NOMO-1 treated with DMSO at 0.1 percent for 48 hours (cell line): ENCODE measurements around the gene CATSPERD.

ENCODE experiments used
- DNase-seq: peaks from one replicate; lab custom pipeline; 2025; ENCODE audit not compliant: unreplicated experiment; lab: John Stamatoyannopoulos, UW

CATSPERD gene

GRCh38 chr19:5782945-5783919 lies 62.8 kb downstream of the CATSPERD start:
- no peak for DNase-seq

GRCh38 chr19:5784581-5785147 lies 64.2 kb downstream of the CATSPERD start, which contains the start of gene PRR22:
Gene PRR22, minus strand, starts transcription at chr19:5784746. Its CDS starts 86 bp downstream, at chr19:5784660.
- DNase-seq: no peak

DNA sequence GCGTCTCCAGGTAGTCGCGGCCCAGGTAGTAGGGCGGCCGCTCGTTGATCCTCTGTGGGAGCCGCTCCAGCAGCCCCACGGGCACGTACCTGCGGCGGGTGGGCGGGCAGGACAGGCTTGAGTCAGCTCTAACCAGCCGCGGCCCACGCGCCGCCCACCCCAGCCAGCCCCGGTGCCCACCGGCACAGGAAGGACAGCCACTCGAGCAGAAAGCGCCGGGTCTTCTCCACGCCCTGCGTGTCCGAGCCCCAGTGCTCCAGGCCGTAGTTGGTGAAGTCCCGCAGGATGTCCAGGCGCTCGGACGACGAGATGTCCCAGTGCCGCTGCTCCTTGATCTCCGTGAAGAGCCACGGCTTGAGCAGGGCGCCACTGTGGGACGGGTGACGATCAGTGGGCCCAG lies 65.0 kb downstream of the CATSPERD start:
- no peak for DNase-seq

DNA sequence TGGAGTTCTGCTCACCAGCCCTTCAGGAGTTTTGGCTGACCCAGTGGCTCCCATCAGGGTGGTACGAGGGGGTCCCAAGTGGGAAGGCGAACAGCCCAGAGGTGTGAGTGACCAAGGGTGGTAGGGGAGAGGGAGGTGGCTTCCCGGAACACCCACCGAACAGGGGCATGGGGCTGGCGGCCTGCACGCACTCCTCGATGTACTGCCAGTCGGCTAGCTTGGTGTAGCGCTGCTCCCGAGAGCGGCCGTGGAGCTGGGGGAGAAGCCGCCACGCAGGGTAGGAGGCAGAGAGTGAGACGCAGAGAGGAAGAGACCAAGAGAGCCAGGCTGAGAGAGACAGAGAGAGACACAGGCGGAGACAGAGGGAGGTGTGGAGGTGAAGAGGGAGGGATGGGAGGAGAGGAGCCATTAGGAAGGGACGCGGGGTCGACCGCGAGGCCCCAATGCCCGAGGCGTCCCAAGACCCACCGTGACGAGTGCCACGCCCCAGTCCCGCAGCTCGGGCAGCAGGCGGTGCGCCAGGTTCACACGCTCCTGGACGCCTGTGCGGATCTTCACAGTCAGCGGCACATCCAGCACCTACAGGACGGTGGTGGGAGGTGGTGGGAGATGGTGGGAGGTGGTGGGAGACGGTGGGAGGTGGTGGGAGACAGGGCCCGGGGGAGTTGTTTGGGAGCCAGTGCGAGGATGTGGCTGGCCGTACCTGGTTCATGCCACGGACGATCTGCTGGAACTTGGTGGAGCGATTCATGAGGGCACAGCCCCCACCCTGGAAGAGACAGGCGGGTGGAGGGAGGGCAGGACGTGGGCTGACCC lies 66.4 kb downstream of the CATSPERD start:
- no peak for DNase-seq

DNA sequence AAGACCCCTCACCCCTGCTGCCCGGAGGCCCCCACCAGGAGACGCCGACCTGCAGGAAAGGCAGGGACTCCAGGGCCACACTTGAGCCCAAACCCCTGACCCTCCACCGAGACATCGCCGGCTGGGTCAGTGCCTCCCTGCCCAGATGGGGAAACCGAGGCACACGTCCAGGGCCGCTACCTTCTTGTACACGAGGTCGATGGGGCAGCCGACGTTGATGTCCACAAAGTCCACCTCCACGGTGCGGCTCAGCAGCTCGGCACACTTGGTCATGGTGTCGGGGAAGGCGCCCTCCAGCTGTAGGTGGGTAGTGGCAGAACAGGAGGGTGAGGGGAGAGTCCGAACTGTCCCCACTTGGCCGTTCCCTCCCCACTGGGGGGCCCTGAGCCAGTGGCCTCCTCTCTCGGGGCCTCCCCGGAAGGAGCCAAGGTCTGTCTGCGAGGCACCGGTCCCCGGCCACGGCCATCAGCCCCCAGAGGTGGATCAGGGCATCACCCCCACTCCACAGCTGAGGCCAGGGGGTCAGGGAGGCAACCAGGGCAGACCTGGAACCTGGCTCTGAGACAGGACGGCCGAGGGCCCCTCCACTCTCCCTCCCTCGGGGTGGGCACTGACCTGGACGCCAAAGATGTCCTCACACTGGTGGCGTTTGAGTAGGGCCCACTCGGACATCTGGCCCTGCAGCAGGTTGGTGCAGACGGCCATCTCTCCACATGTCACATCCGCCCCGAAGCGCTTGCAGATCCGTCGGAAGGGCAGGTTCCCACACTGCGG lies 67.2 kb downstream of the CATSPERD start:
- no peak for DNase-seq

DNA sequence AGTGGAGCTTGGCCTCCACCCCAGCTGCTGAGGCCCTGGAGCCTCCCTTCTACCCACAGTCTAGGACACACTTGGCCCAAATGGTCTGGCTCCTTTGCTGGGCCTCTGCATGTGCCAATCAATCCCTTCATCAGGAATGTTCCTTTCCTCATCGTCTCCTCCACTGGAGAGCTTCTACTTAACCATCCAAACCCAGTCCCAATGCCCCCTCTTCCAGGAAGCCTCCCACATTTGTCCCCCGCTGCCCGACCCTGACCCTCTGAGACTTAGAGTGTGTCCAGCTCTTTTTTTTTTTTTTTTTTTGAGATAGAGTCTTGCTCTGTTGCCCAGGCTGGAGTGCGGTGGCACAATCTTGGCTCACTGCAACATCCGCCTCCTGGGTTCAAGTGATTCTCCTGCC lies 68.0 kb downstream of the CATSPERD start:
- DNase-seq: no peak

- DNase-seq: no peak
Measured at GRCh38 chr19:5789351-5789761, 68.9 kb downstream of the CATSPERD start.

DNA sequence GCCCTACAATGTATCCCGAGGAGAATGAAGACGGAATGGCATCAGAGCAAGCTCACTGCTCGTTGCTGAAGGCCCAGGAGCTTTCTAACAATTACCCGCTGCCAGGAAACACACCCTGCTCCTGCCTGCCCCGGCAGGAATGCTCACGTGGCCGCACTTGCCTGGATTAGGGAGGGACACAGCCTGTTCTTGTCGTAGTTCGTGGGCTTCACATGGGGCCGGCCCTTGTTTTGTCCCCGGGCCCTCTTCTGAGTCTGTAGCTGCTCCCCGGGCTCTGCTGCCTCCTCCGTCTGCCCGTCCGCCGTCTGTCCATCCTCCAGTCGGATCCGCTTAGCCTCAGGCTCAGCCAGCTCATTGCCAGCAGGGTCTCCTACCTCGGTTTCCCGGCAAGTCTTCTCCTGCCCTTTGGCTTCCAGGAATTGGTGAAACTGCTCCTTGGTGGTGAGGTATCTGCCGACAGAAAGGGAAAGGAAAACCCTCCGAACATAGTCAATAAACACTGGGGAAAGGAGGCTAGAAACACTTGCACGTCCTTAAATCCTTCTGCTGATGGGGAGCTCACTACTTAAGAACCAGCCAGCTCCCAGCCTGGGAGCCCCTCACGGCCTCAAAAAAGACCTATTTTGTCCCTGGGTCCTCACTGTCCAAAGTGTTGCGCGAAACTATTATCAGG lies 69.6 kb downstream of the CATSPERD start:
- no peak for DNase-seq

DNA sequence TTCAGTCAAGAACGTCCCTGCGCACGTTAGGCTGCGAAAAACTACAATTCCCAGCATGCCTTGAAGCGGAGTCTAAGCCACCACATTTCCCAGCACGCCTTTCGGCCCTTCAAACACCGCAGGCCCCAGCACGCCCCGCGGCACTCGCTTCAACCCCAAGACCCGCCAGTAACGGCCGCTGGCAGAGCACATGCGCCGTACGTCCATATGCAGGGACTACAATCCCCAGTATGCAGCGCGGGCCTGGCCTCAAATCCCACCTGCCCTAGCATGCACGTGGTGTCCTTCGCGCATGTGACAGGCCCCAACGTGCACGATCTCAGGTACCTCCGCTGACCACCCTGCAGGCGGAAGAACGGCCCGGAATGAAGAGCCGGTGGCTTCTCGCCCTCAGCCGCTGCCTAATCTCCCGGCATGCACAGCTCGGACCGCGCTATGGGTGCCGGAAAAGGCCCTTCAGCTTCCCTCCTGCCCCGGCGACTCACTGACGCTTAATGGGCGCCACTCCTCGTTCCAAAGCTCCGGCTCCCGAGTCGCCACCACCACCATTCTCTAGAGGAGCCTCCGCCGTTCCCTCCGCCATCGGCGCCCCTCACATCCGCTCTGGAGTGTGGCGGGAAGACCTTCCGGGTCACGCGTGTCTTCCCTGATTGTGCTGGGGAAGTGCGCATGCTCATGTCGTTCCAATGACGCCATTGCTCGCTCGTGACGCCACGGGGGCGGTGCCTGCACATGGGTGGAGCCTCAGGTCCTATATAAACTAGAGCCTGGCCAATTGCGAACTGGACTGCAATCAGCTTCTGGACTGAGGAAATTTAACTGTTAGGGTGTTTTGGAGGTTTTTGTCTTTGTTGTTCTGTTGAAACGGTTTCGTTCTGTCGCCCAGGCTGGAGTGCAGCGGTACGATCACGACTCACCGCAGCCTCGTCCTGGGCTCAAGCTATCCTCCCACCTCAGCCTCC lies 70.4 kb downstream of the CATSPERD start, which contains the start of gene DUS3L:
DUS3L (minus strand) TSS at position 605 of the 962 bp plus-strand sequence; CDS start at position 583, 22 bp downstream.
- peak; percentile 96 for DNase-seq

DNA sequence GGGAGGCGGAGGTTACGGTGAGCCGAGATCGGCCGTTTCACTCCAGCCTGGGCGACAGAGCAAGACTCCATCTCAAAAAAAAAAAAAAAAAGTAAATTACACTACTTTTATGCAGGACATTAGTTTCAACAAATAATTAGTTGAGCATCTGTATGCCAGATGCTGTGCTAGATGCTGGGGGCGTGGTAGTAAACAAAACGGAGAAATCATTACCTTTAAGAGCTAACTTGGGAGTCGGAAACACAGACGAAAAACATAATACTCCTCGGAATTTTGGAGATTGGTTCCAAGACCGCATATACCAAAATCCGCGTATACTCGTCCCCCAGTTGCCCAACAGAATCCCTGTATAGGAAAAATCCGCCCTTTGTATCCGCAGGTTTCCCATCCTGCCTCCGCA lies 71.8 kb downstream of the CATSPERD start:
- no peak for DNase-seq

- DNase-seq: no peak
Measured at GRCh38 chr19:5793188-5793587, 72.8 kb downstream of the CATSPERD start.

DNA sequence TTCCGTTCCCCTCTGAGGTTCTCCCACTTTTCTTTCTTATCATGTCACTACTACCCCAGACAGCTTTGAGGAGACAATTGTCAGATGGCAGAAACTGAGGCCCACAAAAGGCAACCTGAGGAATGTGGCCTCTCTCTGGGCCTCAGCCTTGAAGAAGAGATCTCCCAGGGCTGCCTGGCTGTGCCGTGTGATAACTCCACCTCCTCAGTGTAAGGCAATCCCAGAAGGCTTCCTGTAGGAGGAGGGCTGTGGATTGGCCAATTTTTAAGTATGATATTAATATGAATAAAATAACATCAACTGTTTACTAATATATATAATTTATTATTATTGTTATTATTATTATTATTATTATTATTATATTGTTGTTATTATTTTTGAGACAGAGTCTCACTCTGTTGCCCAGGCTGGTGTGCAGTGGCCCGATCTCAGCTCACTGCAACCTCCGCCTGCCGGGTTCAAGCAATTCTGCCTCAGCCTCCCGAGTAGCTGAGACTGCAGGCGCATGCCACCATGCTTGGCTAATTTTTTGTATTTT lies 75.0 kb downstream of the CATSPERD start:
- no peak for DNase-seq

DNA sequence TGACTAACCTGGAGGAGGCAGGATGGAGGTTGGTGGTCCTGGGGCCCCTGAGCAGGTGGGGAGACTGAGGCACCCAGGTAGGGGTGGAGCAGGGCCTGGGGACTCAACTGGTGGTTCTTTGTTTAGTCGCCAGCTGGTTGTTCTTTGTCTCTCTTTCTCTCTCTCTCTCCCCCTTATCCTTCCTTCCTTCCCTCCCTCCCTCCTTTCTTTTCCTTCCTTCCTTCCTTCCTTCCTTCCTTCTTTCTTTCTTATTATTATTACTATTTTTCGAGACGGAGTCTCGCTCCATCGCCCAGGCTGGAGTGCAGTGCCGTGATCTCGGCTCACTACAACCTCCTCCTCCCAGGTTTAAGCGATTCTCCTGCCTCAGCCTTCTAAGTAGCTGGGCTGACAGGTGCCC lies 77.8 kb downstream of the CATSPERD start:
- DNase-seq: no peak

DNA sequence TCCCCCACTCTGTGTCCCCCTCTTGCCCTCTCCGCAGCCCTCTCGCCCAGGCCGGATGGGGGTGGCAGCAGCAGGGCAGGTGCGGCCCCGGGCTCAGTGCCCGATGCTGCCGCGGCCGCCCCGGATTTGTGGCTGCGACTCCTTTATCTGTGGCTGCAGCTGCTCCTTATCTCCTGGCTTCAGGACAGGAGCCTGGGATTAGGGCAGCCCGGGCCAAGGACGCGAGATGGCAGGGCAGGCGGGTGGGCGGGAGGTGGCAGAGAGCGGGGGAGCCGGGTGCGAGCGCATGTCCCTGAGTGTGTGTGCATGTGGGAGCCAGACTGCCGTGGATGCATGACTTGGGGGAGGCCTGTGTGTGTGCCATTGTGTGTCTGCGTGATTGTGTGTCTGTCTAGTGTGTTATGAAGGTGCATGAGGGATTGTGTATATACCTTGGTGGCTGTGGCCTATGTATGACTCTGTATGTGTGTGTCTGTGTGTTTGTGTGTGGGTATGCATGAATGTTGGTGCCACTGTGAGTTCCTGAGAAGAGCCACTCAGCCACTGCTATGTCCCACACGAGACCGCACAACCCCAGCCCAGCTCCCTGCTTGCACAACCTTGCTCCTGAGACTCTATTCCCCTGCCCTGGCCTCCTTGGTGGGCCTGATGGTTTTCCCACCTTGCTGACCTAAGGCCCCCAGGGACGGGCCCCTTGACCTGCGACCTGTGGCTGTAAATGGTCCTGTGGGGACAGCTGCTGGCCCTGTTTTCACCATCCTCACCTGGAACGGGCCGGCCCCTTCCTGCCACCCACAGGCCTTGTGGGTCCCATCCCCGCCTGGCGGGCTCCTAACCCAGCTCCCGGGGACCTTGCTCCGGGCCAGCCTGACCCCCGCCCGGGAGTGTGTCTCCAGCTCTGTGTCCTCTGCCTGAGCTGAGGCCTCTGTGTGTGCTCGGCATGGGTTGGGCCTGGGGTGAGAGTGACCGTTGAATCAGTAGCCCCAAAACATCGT lies 79.1 kb downstream of the CATSPERD start:
- DNase-seq: no peak

GRCh38 chr19:5800361-5801270 lies 80.2 kb downstream of the CATSPERD start:
- no peak for DNase-seq
